ENCODE results near the gene CNTN3.

CNTN3 gene

GRCh38 chr3:74631351-74632140, 17.1 kb upstream of the CNTN3 start:
- Histone ChIP-seq H3K4me1 (no peaks in the 10 kb centered on the region), H3K4me3 (no peak overlapping the region), H3K36me3 (replicated peaks) (no peaks in the 10 kb centered on the region), H3K9me3 (no peaks in the 10 kb centered on the region), H3K27me3 (ENCODE audit: low read depth) (no peaks in the 10 kb centered on the region)
- no peak for DNase-seq (ENCODE audit: low spot score in 2 of 2)
- in situ Hi-C loops (cut with MboI; ENCODE audit: low sequenced_read_pairs) = loop anchor here (25.0 kb wide), 1 partner anchor 769 kb away; no protein-coding TSS in a partner anchor

GRCh38 chr3:74630602-74631001, 16.1 kb upstream of the CNTN3 start:
- DNase-seq (ENCODE audit: low spot score in 2 of 2) = no peak
- no peaks in the 10 kb centered on the region for H3K4me1 ChIP-seq
- no peaks in the 10 kb centered on the region for H3K9me3 ChIP-seq
- in situ Hi-C loops (cut with MboI; ENCODE audit: low sequenced_read_pairs) = loop anchor here (25.0 kb wide), 1 partner anchor 768 kb away; no protein-coding TSS in a partner anchor
- H3K4me3 ChIP-seq = no peak overlapping the region
- H3K36me3 ChIP-seq (replicated peaks) = no peaks in the 10 kb centered on the region
- no peaks in the 10 kb centered on the region for H3K27me3 ChIP-seq (ENCODE audit: low read depth)

- in situ Hi-C loops (cut with MboI; ENCODE audit: low sequenced_read_pairs) = loop anchor here (25.0 kb wide), 1 partner anchor 764 kb away; no protein-coding TSS in a partner anchor
- no peak overlapping the region for H3K4me3 ChIP-seq
- no peak for DNase-seq (ENCODE audit: low spot score in 2 of 2)
- H3K36me3 ChIP-seq (replicated peaks) = no peaks in the 10 kb centered on the region
- no peaks in the 10 kb centered on the region for H3K27me3 ChIP-seq (ENCODE audit: low read depth)
- H3K9me3 ChIP-seq = no peaks in the 10 kb centered on the region
- H3K4me1 ChIP-seq = no peaks in the 10 kb centered on the region
These were observed 11.6 kb upstream of the CNTN3 start for GRCh38 chr3:74626011-74626410.

GRCh38 chr3:74624301-74624700, 9.8 kb upstream of the CNTN3 start:
- H3K4me3 ChIP-seq = no peak overlapping the region
- H3K4me1 ChIP-seq = no peaks in the 10 kb centered on the region
- no peaks in the 10 kb centered on the region for H3K9me3 ChIP-seq
- H3K36me3 ChIP-seq (replicated peaks) = no peaks in the 10 kb centered on the region
- no peak for DNase-seq (ENCODE audit: low spot score in 2 of 2)
- in situ Hi-C loops (cut with MboI; ENCODE audit: low sequenced_read_pairs) = no loop called here
- no peaks in the 10 kb centered on the region for H3K27me3 ChIP-seq (ENCODE audit: low read depth)

- Histone ChIP-seq H3K4me1 (no peaks in the 10 kb centered on the region), H3K27me3 (ENCODE audit: low read depth) (no peaks in the 10 kb centered on the region), H3K9me3 (no peaks in the 10 kb centered on the region), H3K4me3 (no peak overlapping the region), H3K36me3 (replicated peaks) (no peaks in the 10 kb centered on the region)
- in situ Hi-C loops (cut with MboI; ENCODE audit: low sequenced_read_pairs) = no loop called here
- no peak for DNase-seq (ENCODE audit: low spot score in 2 of 2)
These were observed 8.9 kb upstream of the CNTN3 start for GRCh38 chr3:74623261-74623836.

GRCh38 chr3:74621581-74621980, 7.1 kb upstream of the CNTN3 start:
- DNase-seq (ENCODE audit: low spot score in 2 of 2) = no peak
- Histone ChIP-seq H3K4me3 (no peak overlapping the region), H3K9me3 (no peaks in the 10 kb centered on the region), H3K27me3 (ENCODE audit: low read depth) (no peaks in the 10 kb centered on the region), H3K36me3 (replicated peaks) (no peaks in the 10 kb centered on the region), H3K4me1 (no peaks in the 10 kb centered on the region)
- in situ Hi-C loops (cut with MboI; ENCODE audit: low sequenced_read_pairs) = no loop called here

- no peaks in the 10 kb centered on the region for H3K36me3 ChIP-seq (replicated peaks)
- in situ Hi-C loops (cut with MboI; ENCODE audit: low sequenced_read_pairs) = no loop called here
- H3K4me1 ChIP-seq = no peaks in the 10 kb centered on the region
- no peaks in the 10 kb centered on the region for H3K27me3 ChIP-seq (ENCODE audit: low read depth)
- H3K4me3 ChIP-seq = no peak overlapping the region
- H3K9me3 ChIP-seq = no peaks in the 10 kb centered on the region
- DNase-seq (ENCODE audit: low spot score in 2 of 2) = no peak
These were observed 3.3 kb upstream of the CNTN3 start for GRCh38 chr3:74617776-74618175.

GRCh38 chr3:74613521-74614106, 845 bp downstream of the CNTN3 start:
- Histone ChIP-seq H3K27me3 (ENCODE audit: low read depth) (no peaks in the 10 kb centered on the region), H3K4me1 (no peaks in the 10 kb centered on the region), H3K36me3 (replicated peaks) (no peaks in the 10 kb centered on the region), H3K4me3 (no peak overlapping the region), H3K9me3 (no peaks in the 10 kb centered on the region)
- in situ Hi-C loops (cut with MboI; ENCODE audit: low sequenced_read_pairs) = no loop called here
- no peak for DNase-seq (ENCODE audit: low spot score in 2 of 2)

GRCh38 chr3:74613060-74613459, 1.4 kb downstream of the CNTN3 start:
- H3K4me1 ChIP-seq = no peaks in the 10 kb centered on the region
- no peaks in the 10 kb centered on the region for H3K27me3 ChIP-seq (ENCODE audit: low read depth)
- no peaks in the 10 kb centered on the region for H3K36me3 ChIP-seq (replicated peaks)
- in situ Hi-C loops (cut with MboI; ENCODE audit: low sequenced_read_pairs) = no loop called here
- no peaks in the 10 kb centered on the region for H3K9me3 ChIP-seq
- DNase-seq (ENCODE audit: low spot score in 2 of 2) = no peak
- H3K4me3 ChIP-seq = no peak overlapping the region

GRCh38 chr3:74611206-74611605, 3.3 kb downstream of the CNTN3 start:
- Histone ChIP-seq H3K9me3 (no peaks in the 10 kb centered on the region), H3K4me1 (no peaks in the 10 kb centered on the region), H3K27me3 (ENCODE audit: low read depth) (no peaks in the 10 kb centered on the region), H3K36me3 (replicated peaks) (no peaks in the 10 kb centered on the region), H3K4me3 (no peak overlapping the region)
- DNase-seq (ENCODE audit: low spot score in 2 of 2) = no peak
- in situ Hi-C loops (cut with MboI; ENCODE audit: low sequenced_read_pairs) = no loop called here

- DNase-seq (ENCODE audit: low spot score in 2 of 2) = no peak
- in situ Hi-C loops (cut with MboI; ENCODE audit: low sequenced_read_pairs) = no loop called here
- Histone ChIP-seq H3K4me3 (no peak overlapping the region), H3K4me1 (no peaks in the 10 kb centered on the region), H3K9me3 (no peaks in the 10 kb centered on the region), H3K36me3 (replicated peaks) (no peaks in the 10 kb centered on the region), H3K27me3 (ENCODE audit: low read depth) (no peaks in the 10 kb centered on the region)
These were observed 6.7 kb downstream of the CNTN3 start for GRCh38 chr3:74607803-74608202.

- Histone ChIP-seq H3K4me3 (no peak overlapping the region), H3K36me3 (replicated peaks) (no peaks in the 10 kb centered on the region), H3K9me3 (no peaks in the 10 kb centered on the region), H3K4me1 (no peaks in the 10 kb centered on the region), H3K27me3 (ENCODE audit: low read depth) (no peaks in the 10 kb centered on the region)
- in situ Hi-C loops (cut with MboI; ENCODE audit: low sequenced_read_pairs) = no loop called here
- DNase-seq (ENCODE audit: low spot score in 2 of 2) = no peak
These were observed 7.5 kb downstream of the CNTN3 start for GRCh38 chr3:74606996-74607395.

GRCh38 chr3:74605437-74605836, 9.0 kb downstream of the CNTN3 start:
- no peaks in the 10 kb centered on the region for H3K36me3 ChIP-seq (replicated peaks)

GRCh38 chr3:74603292-74603691, 11.2 kb downstream of the CNTN3 start:
- H3K27me3 ChIP-seq (ENCODE audit: low read depth) = no peaks in the 10 kb centered on the region
- in situ Hi-C loops (cut with MboI; ENCODE audit: low sequenced_read_pairs) = no loop called here
- no peaks in the 10 kb centered on the region for H3K4me1 ChIP-seq
- no peak for DNase-seq (ENCODE audit: low spot score in 2 of 2)
- H3K4me3 ChIP-seq = no peak overlapping the region
- no peaks in the 10 kb centered on the region for H3K36me3 ChIP-seq (replicated peaks)
- H3K9me3 ChIP-seq = no peaks in the 10 kb centered on the region

More at GRCh38 chr3:74605437-74605836, 9.0 kb downstream of the CNTN3 start:
- H3K27me3 ChIP-seq (ENCODE audit: low read depth) = no peaks in the 10 kb centered on the region
- H3K9me3 ChIP-seq = no peaks in the 10 kb centered on the region
- in situ Hi-C loops (cut with MboI; ENCODE audit: low sequenced_read_pairs) = no loop called here
- no peaks in the 10 kb centered on the region for H3K4me1 ChIP-seq
- no peak overlapping the region for H3K4me3 ChIP-seq
- no peak for DNase-seq (ENCODE audit: low spot score in 2 of 2)
